GM21381 (cell line): ENCODE data around the gene TAOK3.
"Not testable (repeated sequence)": the region's sequence is repeated elsewhere in the genome, so short reads cannot be mapped to it uniquely, and the experiment has no call there.

Source experiments
- ATAC-seq: cut with Tn5 transposase; IDR thresholded peaks from one replicate; pipeline ENCODE4 v1.9.1; 2021; ENCODE audit warnings: mild to moderate bottlenecking, moderate library complexity; ENCODE audit not compliant: unreplicated experiment

Gene TAOK3

DNA sequence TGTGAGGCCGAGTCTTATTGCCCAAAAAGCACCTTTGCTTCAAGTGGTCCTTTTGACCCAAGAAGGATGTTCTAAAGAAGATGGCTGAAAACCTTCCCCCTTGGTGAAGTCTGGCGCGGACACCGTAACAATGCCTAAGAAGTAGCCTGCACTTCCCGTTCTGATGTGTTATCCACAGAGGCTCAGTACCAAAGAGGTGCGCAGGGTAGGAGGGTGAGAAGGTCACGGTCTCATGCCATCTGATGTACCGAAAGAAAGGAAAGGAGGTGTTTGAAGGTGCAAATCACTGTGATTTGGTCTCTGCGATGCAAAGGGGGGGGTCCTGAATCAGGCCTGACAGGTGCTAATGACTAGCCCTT, 226.9 kb downstream of the TAOK3 start:
- no peak for ATAC-seq

DNA sequence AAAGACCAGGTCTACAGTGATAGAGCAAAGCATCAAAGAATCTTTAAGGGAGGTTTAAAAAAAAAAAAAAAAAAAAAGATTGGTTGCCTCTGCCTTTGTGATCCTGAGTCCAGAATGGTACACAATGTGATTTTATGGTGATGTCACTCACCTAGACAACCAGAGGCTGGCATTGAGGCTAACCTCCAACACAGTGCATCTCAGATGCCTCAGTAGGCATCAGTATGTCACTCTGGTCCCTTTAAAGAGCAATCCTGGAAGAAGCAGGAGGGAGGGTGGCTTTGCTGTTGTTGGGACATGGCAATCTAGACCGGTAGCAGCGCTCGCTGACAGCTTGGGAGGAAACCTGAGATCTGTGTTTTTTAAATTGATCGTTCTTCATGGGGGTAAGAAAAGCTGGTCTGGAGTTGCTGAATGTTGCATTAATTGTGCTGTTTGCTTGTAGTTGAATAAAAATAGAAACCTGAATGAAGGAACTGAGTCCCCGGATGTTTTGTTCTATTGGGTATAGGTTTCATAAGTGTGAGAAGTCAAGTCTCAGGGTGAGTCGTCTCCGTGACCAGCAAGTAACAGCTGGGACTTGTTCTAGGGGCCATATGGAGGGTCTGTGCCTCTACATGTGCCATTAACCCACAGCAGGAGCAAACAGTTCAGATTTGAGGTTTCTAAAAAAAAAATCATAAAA, 227.5 kb downstream of the TAOK3 start:
- peak; percentile 64 for ATAC-seq

DNA sequence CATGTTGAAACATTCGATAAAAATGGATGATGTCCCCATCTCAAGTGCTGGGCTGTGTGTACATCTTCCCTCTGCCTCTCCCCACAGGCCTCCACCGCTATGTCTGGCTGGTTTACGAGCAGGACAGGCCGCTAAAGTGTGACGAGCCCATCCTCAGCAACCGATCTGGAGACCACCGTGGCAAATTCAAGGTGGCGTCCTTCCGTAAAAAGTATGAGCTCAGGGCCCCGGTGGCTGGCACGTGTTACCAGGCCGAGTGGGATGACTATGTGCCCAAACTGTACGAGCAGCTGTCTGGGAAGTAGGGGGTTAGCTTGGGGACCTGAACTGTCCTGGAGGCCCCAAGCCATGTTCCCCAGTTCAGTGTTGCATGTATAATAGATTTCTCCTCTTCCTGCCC, 228.2 kb downstream of the TAOK3 start:
- no peak for ATAC-seq

DNA sequence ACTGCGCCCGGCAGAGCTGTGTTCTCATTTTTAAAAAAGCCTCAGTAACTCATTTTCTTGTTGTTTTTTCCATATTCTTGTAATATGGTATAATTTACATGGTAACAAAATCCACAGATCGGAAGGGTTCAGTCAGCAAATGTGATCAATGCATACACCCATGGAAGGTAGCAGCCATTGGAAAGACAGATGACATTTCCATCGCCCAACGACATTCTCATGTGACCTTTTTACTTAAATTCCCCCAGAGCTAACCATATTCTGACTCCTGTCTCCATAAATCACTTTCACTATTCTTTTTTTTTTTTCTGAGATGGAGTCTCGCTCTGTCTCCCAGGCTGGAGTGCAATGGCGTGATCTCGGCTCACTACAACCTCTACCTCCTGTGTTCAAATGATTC, 231.9 kb downstream of the TAOK3 start:
- no peak for ATAC-seq

DNA sequence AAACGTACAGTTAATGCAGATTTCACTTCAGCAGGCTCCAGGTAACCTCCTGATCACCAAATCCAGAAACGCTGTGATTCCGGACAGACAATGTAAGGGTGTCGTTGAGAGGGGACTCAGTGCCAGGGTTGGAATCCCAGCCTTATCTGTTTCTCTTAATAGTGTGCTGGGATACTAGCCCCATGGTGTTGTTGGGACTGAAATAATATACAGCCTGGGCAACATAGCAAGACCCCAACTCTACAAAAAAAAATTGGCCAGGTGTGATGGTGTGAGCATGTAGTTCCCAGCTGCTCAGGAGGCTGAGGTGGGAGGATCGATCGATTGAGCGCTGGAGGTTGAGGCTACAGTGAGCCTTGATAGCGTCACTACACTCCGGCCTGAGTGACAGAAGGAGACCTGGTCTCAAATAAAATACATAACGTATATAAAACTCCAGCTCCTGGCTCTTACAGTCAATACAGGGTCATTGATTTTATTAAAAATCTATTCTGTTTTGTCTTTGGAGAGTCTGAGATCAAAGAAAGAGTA, 235.5 kb downstream of the TAOK3 start:
- no peak for ATAC-seq

DNA sequence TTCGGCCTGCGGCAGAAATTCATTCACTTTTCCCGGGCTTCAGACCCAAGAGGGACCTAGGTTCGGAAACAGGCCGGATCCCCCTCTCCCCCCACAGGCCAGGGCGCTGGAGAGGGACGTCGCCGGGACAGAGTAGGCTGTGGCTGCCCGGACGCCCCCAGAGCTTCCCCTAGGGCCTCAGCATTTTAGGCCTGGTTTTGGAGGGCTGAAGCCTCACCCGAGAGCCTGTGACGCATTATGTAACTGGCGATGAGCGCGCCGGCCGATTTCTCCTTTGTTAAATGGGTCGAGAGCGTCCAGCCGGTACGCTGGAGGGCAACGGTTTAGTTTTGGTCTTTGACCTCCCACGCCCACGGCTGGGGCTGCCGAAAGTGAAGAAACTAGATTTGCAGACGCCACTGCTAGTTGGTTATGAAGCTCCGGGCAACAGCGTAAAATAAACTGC, 236.1 kb downstream of the TAOK3 start:
- ATAC-seq, result peak; percentile 32

DNA sequence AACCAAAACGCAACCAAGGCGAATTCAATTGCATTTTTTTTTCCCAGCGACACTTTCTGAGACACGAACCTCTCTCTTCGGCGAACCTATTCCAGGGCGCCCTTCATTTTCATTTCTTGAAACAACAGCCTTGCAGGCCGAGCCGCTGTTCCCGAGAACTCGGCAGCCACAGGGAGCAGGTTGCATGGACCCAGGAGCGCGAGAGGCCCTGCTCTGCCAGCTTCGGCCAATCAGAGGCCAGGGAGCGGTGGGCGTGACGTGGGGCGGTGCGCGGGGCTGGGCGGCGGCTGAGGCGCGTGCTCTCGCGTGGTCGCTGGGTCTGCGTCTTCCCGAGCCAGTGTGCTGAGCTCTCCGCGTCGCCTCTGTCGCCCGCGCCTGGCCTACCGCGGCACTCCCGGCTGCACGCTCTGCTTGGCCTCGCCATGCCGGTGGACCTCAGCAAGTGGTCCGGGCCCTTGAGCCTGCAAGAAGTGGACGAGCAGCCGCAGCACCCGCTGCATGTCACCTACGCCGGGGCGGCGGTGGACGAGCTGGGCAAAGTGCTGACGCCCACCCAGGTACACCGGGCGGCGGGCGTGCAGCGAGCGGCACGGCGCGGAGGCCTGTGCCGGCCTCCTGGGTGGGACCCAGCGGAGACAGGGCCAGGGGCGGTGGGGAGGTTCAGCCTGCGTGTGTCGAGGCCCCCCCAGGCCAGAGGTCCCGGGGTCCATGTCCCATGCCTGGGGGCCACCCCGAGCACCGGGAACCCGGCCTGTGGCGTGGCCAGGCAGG, 236.7 kb downstream of the TAOK3 start, which contains the start of gene PEBP1:
Gene PEBP1, plus strand, starts transcription at position 337 of the 771 bp plus-strand sequence. Its CDS starts 86 bp downstream, at position 423.
- peak; percentile 95 for ATAC-seq

DNA sequence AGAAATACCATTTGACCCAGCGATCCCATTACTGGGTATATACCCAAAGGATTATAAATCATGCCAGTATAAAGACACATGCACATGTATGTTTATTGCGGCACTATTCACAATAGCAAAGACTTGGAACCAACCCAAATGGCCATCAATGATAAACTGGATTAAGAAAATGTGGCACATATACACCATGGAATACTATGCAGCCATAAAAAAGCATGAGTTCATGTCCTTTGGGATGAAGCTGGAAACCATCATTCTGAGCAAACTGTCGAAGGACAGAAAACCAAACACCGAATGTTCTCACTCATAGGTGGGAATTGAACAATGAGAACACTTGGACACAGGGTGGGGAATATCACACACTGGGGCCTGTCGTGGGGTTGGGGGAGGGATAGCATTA, 243.3 kb downstream of the TAOK3 start:
- ATAC-seq, result not testable (repeated sequence)

DNA sequence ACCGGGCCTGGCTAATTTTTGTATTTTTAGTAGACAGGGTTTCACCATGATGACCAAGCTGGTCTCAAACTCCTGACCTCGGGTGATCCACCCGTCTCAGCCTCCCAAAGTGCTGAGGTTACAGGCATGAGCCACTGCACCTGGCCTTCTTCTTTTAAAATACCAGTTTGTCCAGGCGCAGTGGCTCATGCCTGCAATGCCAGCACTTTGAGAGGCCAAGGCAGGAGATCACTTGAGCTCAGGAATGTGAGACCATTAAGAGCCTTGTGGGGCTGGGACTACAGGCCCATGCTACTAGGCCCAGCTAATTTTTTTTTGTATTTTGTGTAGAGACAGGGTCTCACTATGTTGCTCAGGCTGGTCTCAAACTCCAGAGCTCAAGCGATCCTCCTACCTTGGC, 244.8 kb downstream of the TAOK3 start:
- ATAC-seq, result no peak

DNA sequence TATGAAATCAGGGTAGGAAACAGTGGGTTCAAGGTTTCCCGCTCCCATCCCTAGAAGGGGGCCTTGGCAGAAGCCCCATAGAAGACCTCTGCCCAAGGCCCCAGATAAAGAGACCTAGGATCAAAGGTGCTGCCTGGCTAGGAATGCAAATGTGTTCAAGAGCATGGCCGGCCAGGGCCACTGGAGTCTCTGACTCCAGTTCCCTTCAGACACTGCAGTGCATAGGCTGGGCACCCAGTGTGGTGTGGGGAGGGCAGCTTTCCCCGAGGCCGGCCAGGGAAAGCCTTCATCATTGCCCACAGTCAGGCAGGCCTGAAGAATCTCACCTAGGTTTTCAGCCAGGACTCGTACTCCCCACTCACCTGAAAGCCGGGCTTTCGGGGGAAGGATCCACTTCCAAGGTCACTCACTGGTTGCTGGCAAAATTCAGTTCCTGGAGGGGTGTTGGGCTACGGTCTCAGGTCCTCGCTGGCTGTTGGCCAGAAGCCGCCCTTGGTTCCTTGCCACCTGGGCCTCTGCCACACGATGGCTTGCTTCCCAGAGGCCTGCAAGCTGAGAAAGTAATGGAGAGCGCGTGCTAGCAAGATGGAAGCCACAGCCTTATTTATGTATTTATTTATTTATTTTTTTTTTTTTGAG, 246.5 kb downstream of the TAOK3 start:
- no peak for ATAC-seq

DNA sequence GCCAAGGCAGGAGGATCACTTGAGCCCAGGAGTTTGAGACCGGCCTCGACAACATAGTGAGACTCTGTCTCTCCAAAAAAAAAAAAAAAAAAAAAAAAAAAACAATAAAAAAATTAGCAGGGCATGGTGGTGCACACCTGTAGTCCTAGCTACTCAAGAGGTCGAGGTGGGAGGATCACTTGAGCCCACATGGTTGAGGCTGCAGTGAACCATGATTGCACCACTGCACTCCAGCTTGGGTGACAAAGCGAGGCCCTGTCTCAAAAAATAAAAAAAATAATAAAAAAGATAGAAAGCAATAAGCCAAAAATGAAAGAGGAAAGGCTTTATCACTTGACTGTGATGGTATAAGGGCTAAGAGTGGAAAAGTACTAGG, 247.0 kb downstream of the TAOK3 start:
- no peak for ATAC-seq

DNA sequence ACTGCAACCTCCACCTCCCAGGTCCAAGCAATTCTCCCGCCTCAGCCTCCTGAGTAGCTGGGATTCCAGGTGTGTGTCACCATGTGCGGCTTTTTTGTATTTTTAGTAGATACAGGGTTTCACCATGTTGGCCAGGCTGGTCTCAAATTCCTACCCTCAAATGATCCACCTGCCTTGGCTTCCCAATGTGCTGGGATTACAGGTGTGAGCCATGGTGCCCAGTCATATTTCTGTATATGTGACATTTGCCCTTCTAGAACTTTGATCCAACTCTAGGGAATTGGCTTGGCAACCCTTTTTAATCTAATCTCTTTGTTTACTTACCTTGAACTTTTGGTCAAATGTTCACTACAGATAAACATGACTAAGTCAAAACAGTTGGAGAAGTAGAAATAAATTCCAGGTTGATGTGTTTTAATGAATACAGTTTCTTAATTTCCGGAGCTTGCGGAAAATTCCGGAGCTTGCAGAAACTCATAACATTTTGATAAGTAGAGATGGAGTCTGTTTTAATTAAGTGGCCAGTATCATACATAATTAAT, 248.3 kb downstream of the TAOK3 start:
- no peak for ATAC-seq

DNA sequence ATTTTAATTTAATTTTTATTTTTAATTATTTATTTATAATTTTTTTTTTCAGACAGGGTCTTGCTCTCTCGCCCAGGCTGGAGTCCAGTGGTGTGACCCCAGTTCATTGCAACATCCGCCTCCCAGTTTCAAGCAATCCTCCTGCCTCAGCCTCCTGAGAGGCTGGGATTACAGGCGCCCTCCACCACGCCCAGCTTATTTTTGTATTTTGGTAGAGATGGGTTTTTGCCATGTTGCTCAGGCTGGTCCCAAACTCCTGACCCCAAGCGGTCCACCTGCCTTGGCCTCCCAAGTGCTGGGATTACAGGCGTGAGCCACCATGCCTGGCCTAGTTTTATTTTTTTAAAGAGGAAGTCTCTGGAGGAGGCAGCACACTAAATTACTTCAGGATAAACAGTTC, 250.4 kb downstream of the TAOK3 start:
- ATAC-seq, result no peak

DNA sequence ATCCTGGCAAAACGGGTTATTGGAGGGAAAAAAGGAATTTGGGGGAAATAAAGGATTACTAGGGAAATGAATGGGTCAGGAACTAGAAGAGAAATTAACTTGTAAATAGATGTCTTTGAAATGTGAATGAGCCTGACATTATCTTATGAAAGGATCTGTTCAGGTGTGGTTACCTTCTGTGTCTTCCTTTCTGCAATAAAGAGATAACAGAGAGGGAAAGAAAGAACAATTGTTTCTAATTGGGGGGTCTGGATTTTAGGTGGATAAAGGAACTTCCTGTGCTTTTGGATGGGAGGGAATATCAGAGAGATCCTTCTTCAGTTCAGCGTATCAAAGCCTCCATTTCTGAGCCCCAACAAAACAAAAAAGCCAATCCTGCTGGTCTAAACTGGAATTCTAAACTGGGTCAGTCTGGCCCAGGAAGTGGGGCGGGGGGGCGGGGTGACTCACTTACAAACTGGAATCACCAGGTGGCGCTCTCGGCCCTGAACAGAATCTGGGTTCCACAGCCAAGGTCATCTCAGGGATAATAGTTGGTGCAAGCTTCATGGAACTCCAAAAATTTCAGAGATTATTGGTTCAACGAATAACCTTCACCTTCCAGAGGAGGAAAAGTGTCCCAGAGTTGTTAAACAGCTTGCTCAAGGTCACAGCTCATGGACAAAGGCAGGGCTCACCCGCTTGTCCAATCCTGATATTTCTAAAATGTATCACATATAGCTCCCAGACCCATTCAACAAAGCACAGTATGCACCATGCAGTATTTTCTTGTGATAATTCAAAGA, 251.9 kb downstream of the TAOK3 start:
- peak; percentile 74 for ATAC-seq

DNA sequence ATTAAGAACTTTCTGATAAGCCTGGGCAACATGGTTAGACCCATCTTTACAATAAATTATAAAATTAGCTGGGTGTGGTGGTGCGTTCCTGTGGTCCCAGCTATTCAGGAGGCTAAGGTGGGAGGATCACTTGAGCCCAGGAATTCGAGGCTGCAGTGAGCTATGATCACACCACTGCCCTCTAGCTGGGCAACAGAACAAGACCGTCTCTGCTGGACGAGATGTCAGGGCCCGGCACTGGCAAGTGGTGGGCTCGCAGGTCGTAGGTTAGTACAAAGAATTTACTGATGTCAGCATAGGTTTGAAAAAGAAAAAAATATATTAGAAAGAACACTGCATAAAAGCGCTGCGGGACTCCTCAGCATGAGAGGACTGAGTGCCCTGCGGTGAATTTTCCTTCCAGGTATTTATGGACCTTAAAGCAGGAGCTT, 253.2 kb downstream of the TAOK3 start:
- ATAC-seq, result no peak

DNA sequence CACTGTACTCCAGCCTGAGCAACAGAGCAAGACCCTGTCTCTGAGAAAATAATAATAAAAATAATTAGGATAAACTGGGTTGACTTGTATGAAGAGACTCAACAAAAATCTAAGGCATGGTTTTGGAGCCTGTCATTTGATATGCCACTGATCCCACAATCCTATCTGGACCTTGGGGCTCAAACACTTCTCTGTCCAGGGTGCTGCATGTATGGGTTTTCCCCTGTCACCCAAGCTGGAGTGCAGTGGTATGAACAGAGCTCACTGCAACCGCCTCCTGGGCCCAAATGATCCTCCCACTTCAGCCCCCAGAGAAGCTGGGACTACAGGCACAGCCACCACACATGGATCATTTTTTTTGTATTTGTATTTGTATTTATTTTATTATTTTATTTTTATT, 263.6 kb downstream of the TAOK3 start:
- ATAC-seq, result no peak

DNA sequence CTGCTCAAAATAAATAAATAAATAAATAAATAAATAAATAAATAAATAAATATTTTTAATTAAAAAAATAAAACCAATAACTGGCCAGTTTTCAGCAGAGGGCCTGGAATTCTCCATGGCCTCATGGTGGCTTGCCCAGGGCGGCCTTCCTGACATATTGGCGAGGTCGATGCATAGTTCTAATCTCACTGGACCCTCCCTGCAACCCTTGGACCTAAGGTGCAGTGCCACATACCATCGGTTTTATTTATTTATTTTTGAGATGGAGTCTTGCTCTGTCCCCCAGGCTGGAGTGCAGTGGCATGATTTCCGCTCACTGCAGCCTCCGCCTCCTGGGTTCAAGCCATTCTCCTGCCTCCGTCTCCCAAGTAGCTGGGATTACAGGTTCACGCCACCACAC, 265.0 kb downstream of the TAOK3 start:
- no peak for ATAC-seq

DNA sequence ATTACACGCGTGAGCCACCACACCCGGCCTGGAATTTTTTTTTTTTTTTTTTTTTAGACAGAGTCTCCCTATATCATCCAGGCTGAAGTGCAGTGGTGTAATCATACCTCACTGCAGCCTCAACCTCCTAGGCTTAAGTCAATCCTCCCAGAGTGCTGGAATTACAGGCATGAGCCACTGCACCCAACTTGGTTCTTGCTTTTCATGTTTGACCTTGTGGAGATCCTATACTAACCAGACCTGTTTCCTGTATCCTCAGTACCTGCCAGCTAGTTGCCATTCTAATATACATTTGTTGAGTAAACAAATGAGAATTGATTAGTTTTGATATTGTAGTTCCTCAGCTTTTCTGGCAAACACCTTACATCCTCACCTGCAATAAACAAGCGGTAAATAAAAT, 265.7 kb downstream of the TAOK3 start:
- ATAC-seq, result no peak

DNA sequence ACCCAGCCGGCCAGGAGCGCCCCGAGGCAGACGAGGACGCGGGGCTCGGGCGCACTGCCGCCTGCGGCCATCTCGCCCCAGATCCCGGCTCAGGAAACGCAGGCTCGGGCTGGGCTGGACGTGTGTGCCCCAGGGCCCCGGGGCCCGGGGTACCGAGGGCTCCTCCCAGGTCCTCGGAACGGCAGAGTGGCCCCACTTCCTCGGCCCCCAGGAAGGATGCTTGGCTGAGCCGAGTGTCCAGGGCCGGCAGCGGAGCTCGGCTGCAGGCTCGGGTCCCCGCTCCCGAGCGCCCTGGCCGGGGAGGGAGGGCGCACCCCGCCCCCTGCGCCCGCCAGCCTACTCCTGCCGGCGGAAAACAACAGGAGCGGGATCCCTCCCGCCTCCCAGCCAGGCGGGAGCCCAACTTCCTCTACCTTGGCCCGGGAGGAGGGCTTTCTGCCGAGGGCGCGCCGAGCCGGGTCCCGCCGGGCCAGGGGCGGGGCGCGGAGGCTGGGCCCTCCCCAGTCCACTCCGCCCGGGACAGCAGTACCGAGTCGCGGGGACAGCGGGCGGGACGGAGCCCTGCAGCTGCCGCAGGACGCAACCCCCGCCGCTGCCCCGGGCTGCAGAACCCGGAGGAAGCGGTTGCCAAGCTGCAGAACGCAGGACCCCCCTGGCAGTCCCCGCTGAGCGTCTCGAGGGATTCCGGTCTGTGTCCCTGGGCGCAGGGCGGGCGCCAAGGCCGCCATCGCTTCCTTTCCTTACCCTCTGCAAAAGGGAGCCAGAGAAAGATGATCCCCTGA, 268.9 kb downstream of the TAOK3 start, which contains the start of gene VSIG10:
Gene VSIG10, minus strand, starts transcription at position 411 of the 782 bp plus-strand sequence. Its CDS starts 340 bp downstream, at position 71.
- ATAC-seq, result no peak

DNA sequence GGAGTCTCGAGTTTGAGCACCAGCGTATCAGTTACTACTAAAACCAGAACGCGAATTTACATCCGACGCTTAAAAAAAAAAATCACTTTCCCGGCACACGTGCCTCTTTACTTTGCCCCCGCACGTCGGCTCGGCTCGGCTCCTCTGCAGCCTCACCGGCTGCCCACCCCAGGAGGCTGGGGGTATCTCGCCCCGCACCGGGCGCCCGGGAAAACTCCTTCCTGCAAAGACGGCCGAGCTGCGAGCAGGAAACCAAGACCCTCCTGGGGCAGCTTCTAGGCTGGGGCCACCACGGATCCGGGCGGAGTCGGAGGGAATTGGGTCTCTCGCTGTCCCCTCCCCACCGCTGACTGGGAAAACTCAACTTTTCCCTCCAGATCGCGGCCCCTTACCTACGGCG, 269.5 kb downstream of the TAOK3 start:
- ATAC-seq, result no peak
